Fibroblast of lung (primary cell): ENCODE results near the gene TAF11L2. TPM values are rescaled to one million over a fixed set of nuclear protein-coding genes. Genes with fewer than 3 reads are reported as not detected.
"Not testable (repeated sequence)": the region's sequence is repeated elsewhere in the genome, so short reads cannot be mapped to it uniquely, and the experiment has no call there.

Experiments
- DNase-seq, 2 donors: peaks; one replicate each; pipeline versions ENCODE4 v3.0.0 to v3.0.0-alpha.2; 2010; ENCODE audit warnings: low read depth in 2 of 2
- H2AFZ ChIP-seq: 2 replicates; pipeline ENCODE4 v1.5.1; 2012; ENCODE audit warnings: low read length, control low read depth, inconsistent platforms
- H3K27ac ChIP-seq: 2 replicates; pipeline ENCODE4 v1.5.1; 2011; ENCODE audit warnings: low read length, control low read depth; ENCODE audit not compliant: insufficient read depth
- H3K27me3 ChIP-seq: 2 replicates; pipeline ENCODE4 v1.5.1; 2011; ENCODE audit warnings: mild to moderate bottlenecking, low read length; ENCODE audit not compliant: control insufficient read depth, insufficient read depth
- H3K36me3 ChIP-seq: 2 replicates; pipeline ENCODE4 v1.5.1; 2011; ENCODE audit warnings: low read length; ENCODE audit not compliant: control insufficient read depth, insufficient read depth
- H3K4me1 ChIP-seq: 2 replicates; pipeline ENCODE4 v1.5.1; 2011; ENCODE audit warnings: low read length; ENCODE audit not compliant: control insufficient read depth, insufficient read depth; ENCODE audit errors: extremely low read depth
- H3K4me2 ChIP-seq: 2 replicates; pipeline ENCODE4 v1.5.1; 2011; ENCODE audit warnings: low read length, control low read depth; ENCODE audit not compliant: insufficient read depth; ENCODE audit errors: extremely low read depth
- H3K4me3 ChIP-seq, 4 experiments: fragments of 200-600 bp in 1 of 4; sonication (generic) in 1 of 4; replicated peaks in 1 of 4; 2 replicates each; pipeline ENCODE4 v1.5.1; 2011 to 2016; ENCODE audit warnings: low read length in 4 of 4, low read depth in 3 of 4, mild to moderate bottlenecking in 3 of 4, control low read depth in 2 of 4, inconsistent platforms in 1 of 4, mixed read lengths in 1 of 4; ENCODE audit not compliant: insufficient read depth in 1 of 4; ENCODE audit errors: control extremely low read depth in 1 of 4
- H3K79me2 ChIP-seq: 2 replicates; pipeline ENCODE4 v1.5.1; 2012; ENCODE audit warnings: mild to moderate bottlenecking, low read length, inconsistent platforms; ENCODE audit not compliant: control insufficient read depth, insufficient read depth
- H3K9ac ChIP-seq: 2 replicates; pipeline ENCODE4 v1.5.1; 2011; ENCODE audit warnings: mild to moderate bottlenecking, low read length, control low read depth; ENCODE audit not compliant: insufficient read depth
- H3K9me3 ChIP-seq: 2 replicates; pipeline ENCODE4 v1.5.1; 2012; ENCODE audit warnings: low read depth, low read length; ENCODE audit not compliant: control insufficient read depth, insufficient read depth
- H4K20me1 ChIP-seq: 2 replicates; pipeline ENCODE4 v1.5.1; 2011; ENCODE audit warnings: low read length; ENCODE audit not compliant: control insufficient read depth, insufficient read depth; ENCODE audit errors: extremely low read depth
- CTCF ChIP-seq, 2 donors: IDR thresholded peaks in 1 of 2; conservative IDR thresholded peaks in 1 of 2; 1 replicate in 1 of 2; 2 replicates in 1 of 2; pipeline ENCODE4 v1.5.1; 2011 to 2012; ENCODE audit warnings: low read length in 2 of 2, control low read depth in 1 of 2, inconsistent platforms in 1 of 2, low read depth in 1 of 2, mild to moderate bottlenecking in 1 of 2
- EZH2 ChIP-seq: IDR thresholded peaks from 2 replicates; pipeline ENCODE4 v1.5.1; 2012; ENCODE audit warnings: low read length, control low read depth, mild to moderate bottlenecking; ENCODE audit errors: missing control alignments
- polyA minus RNA-seq: library from RNA; depleted of rRNA, polyadenylated mRNA; stranded (reverse); fragments of >200 nt; gene quantifications from 2 replicates; pipeline ENCODE4 v1.2.3, GENCODE V29; 2011; ENCODE audit warnings: low replicate concordance
- polyA plus RNA-seq, 2 donors: library from polyadenylated mRNA; depleted of rRNA in 1 of 2; stranded (reverse) in 1 of 2; unstranded in 1 of 2; fragments of >200 nt; gene quantifications; 2 replicates each; pipeline ENCODE4 v1.2.1, GENCODE V29; 2011 to 2012; ENCODE audit warnings: missing spikeins in 1 of 2
- total RNA-seq: library from RNA; depleted of rRNA; stranded (reverse); fragments of >200 nt; gene quantifications from 2 replicates; pipeline ENCODE4 v1.2.1, GENCODE V29; 2014

The TAF11L2 gene
- total RNA-seq (not detected in 2 replicates), polyA plus RNA-seq (not detected in 2 replicates), polyA minus RNA-seq (not detected in 2 replicates)
- polyA plus RNA-seq (2012), result not detected in 2 replicates

DNA sequence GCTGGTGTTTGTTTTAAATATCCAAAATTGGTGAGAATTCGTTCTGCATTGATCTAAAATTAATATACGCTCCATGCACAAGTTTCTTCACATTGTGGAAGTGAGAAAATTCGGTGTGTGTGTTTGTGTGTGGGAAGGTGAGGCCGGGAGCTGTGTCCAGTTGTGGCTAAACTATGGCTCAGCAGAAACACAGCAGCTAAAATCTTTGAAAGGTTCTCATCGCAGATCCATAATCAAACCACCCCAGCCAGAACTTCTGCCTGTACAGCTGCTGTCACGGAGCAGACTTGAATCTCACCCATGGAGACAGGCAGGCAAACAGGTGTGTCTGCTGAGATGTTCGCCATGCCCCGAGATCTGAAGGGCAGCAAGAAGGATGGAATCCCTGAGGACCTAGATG is at the start of gene TAF11L2:
Gene TAF11L2, plus strand, starts transcription at position 301 of the 400 bp plus-strand sequence.
- H3K36me3 ChIP-seq, H3K9ac ChIP-seq, H4K20me1 ChIP-seq, DNase-seq, H3K79me2 ChIP-seq, H3K4me3 ChIP-seq, H3K4me1 ChIP-seq, H2AFZ ChIP-seq, H3K27ac ChIP-seq, H3K27me3 ChIP-seq, H3K9me3 ChIP-seq, H3K4me2 ChIP-seq: not testable (repeated sequence)

DNA sequence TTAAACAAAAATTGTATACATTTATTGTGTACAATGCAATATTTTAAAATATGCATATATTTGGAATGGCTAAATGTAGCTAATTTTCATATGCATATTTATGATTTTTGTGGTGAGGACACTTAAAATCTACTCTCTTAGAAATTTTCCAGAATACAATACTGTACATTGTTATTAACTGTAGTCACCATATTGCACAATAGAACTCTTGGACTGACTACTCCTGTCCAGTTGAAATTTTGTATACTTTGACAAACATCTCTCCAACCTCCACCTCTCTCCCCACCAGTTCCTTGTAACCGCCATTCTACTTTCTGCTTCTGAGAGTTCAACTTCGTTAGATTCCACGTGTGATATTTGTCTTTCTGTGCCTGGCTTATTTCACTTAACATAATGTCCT is 49.2 kb upstream of the TAF11L2 start:
- H3K27me3 ChIP-seq, result no peaks in the 10 kb centered on the region
- DNase-seq, result peak in 1 of 2 donors; percentile 21
- no peak overlapping the region for H3K4me2 ChIP-seq
- H3K27ac ChIP-seq, result no peak overlapping the region
- H3K4me3 ChIP-seq, result no peak overlapping the region
- H4K20me1 ChIP-seq, result no peaks in the 10 kb centered on the region
- no peaks in the 10 kb centered on the region for H3K4me1 ChIP-seq
- TF ChIP-seq CTCF (conservative IDR thresholded peaks at IDR 0.05 in 1 of 2, IDR thresholded peaks at IDR 0.05 in 1 of 2; ENCODE audit: low read depth in 1 of 2, low read length in 2 of 2) (no peak), EZH2 (no peak)
- H3K9ac ChIP-seq, result no peak overlapping the region
- no peaks in the 10 kb centered on the region for H3K79me2 ChIP-seq
- H2AFZ ChIP-seq, result no peak overlapping the region
- no peaks in the 10 kb centered on the region for H3K36me3 ChIP-seq
- H3K9me3 ChIP-seq, result no peaks in the 10 kb centered on the region

DNA sequence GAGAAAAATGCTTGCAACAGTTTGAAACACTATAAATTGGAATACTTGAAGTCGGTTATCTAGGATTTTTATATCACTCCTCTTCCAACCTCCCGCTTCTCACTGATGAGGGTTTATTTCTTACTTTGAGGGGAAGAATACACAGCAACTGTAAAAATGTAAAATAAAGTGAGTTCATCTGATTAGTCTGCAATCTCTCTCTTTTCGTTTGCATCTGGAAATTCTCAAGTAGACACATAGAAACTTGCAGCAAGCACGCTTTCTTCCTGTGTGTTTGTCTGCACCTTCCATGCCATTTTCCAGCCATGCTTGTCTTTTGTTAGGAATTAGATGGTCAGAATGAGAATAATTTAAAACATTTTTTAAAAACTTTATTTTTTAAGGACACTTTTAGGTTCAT is 45.1 kb upstream of the TAF11L2 start:
- TF ChIP-seq CTCF (conservative IDR thresholded peaks at IDR 0.05 in 1 of 2, IDR thresholded peaks at IDR 0.05 in 1 of 2; ENCODE audit: low read depth in 1 of 2, low read length in 2 of 2), result no peak
- no peak for TF ChIP-seq EZH2
- no peak overlapping the region for H3K9ac ChIP-seq
- no peak for DNase-seq
- H3K27me3 ChIP-seq, result no peaks in the 10 kb centered on the region
- H3K36me3 ChIP-seq, result no peaks in the 10 kb centered on the region
- H3K4me1 ChIP-seq, result no peaks in the 10 kb centered on the region
- H3K4me2 ChIP-seq, result no peak overlapping the region
- no peak overlapping the region for H3K4me3 ChIP-seq
- no peaks in the 10 kb centered on the region for H3K9me3 ChIP-seq
- H3K27ac ChIP-seq, result no peak overlapping the region
- no peaks in the 10 kb centered on the region for H3K79me2 ChIP-seq
- H2AFZ ChIP-seq, result no peak overlapping the region
- no peaks in the 10 kb centered on the region for H4K20me1 ChIP-seq
